B cell (primary cell): ENCODE results near the gene ASTN2. TPM values are rescaled to one million over a fixed set of nuclear protein-coding genes. Genes with fewer than 3 reads are reported as not detected.

Experiments
- ATAC-seq: fragments of 200-7000 bp; cut with Tn5 transposase; one replicate; pipeline ENCODE4 v1.10.0; 2021; ENCODE audit warnings: low read depth, mild to moderate bottlenecking, moderate number of reproducible peaks, moderate library complexity
- CTCF ChIA-PET: fragments of 350-600 bp; sonication (Branson Sonifier 250); formaldehyde crosslinking; loops from one replicate; lab custom pipeline; 2021; ENCODE audit warnings: antibody characterized with exemption, inconsistent platforms; lab: Charles Lee
- POLR2A ChIA-PET: fragments of 350-600 bp; sonication (Branson Sonifier 250); formaldehyde crosslinking; loops from one replicate; lab custom pipeline; 2021; ENCODE audit warnings: antibody characterized with exemption; lab: Charles Lee
- DNase-seq: peaks from one replicate; pipeline ENCODE4 v3.0.0; 2013
- H2AFZ ChIP-seq: 2 replicates; pipeline ENCODE4 v1.6.1; 2012; ENCODE audit warnings: mild to moderate bottlenecking, low read depth, low read length; ENCODE audit not compliant: insufficient read depth, poor library complexity, severe bottlenecking
- H3K27ac ChIP-seq, 2 donors: 1 replicate in 1 of 2; 2 replicates in 1 of 2; pipeline ENCODE4 v1.5.1; 2012 to 2013; ENCODE audit warnings: low read length in 2 of 2, mild to moderate bottlenecking in 2 of 2, moderate library complexity in 1 of 2
- H3K27me3 ChIP-seq, 4 experiments: fragments of 200-600 bp in 1 of 4; sonication (generic) in 1 of 4; replicated peaks in 1 of 4; 1 replicate in 2 of 4; 2 replicates in 2 of 4; pipeline versions ENCODE4 v1.6.1 to v1.7.0; 2013 to 2016; ENCODE audit warnings: low read length in 3 of 4, mild to moderate bottlenecking in 2 of 4, mixed read lengths in 1 of 4, moderate library complexity in 1 of 4; ENCODE audit not compliant: insufficient read depth in 4 of 4, control insufficient read depth in 3 of 4; ENCODE audit errors: control extremely low read depth in 1 of 4
- H3K36me3 ChIP-seq, 2 experiments: replicated peaks in 1 of 2; 1 replicate in 1 of 2; 2 replicates in 1 of 2; pipeline versions ENCODE4 v1.6.1 to v1.7.1; 2013; ENCODE audit warnings: low read length in 1 of 2; ENCODE audit not compliant: insufficient read depth in 2 of 2, control insufficient read depth in 1 of 2; ENCODE audit errors: control extremely low read depth in 1 of 2, extremely low read depth in 1 of 2
- H3K4me1 ChIP-seq, 2 donors: fragments of 200-600 bp in 1 of 2; sonication (generic) in 1 of 2; 1 replicate in 1 of 2; 2 replicates in 1 of 2; pipeline versions ENCODE4 v1.5.1 to v1.6.1; 2013 to 2017; ENCODE audit warnings: low read length in 2 of 2; ENCODE audit not compliant: control insufficient read depth in 2 of 2, insufficient read depth in 2 of 2
- H3K4me2 ChIP-seq: replicated peaks from 2 replicates; pipeline ENCODE3; 2012; ENCODE audit warnings: mild to moderate bottlenecking, low read depth, low read length; ENCODE audit not compliant: poor library complexity, severe bottlenecking
- H3K4me3 ChIP-seq, 5 experiments: fragments of 200-600 bp in 1 of 5; sonication (generic) in 1 of 5; 1 replicate in 3 of 5; 2 replicates in 2 of 5; pipeline versions ENCODE4 v1.5.1 to v1.7.0; 2011 to 2016; ENCODE audit warnings: low read length in 4 of 5, mild to moderate bottlenecking in 4 of 5, low read depth in 2 of 5, control low read depth in 1 of 5, moderate library complexity in 1 of 5; ENCODE audit not compliant: insufficient read depth in 1 of 5; ENCODE audit errors: control extremely low read depth in 1 of 5, extremely low read depth in 1 of 5
- H3K79me2 ChIP-seq: fragments of 200-600 bp; sonication (generic); one replicate; pipeline ENCODE4 v1.6.0; 2016; ENCODE audit warnings: low read length; ENCODE audit not compliant: control insufficient read depth, insufficient read depth
- H3K9ac ChIP-seq: fragments of 200-600 bp; sonication (generic); 2 replicates; pipeline ENCODE4 v1.6.1; 2017; ENCODE audit warnings: mild to moderate bottlenecking, low read length, moderate library complexity
- H3K9me3 ChIP-seq, 3 donors: one replicate each; pipeline versions ENCODE4 v1.6.1 to v1.7.1; 2013; ENCODE audit warnings: low read length in 2 of 3; ENCODE audit not compliant: control insufficient read depth in 2 of 3, insufficient read depth in 1 of 3; ENCODE audit errors: control extremely low read depth in 1 of 3
- H4K20me1 ChIP-seq: 2 replicates; pipeline ENCODE4 v1.6.0; 2012; ENCODE audit warnings: mild to moderate bottlenecking, low read length; ENCODE audit not compliant: insufficient read depth, control insufficient read depth, poor library complexity, severe bottlenecking
- H3K27ac Mint-ChIP-seq: one replicate; pipeline ENCODE4 v1.8.0; 2021; ENCODE audit warnings: mixed read lengths
- H3K27me3 Mint-ChIP-seq: one replicate; pipeline ENCODE4 v1.8.0; 2021; ENCODE audit warnings: mixed read lengths
- H3K4me1 Mint-ChIP-seq: one replicate; pipeline ENCODE4 v1.8.0; 2021; ENCODE audit warnings: mixed read lengths
- H3K4me3 Mint-ChIP-seq: one replicate; pipeline ENCODE4 v1.8.0; 2021; ENCODE audit warnings: mixed read lengths
- H3K9me3 Mint-ChIP-seq: one replicate; pipeline ENCODE4 v1.8.0; 2022; ENCODE audit warnings: mixed read lengths; ENCODE audit not compliant: insufficient read depth
- EZH2 ChIP-seq: IDR thresholded peaks from 2 replicates; pipeline ENCODE4 v1.6.1; 2012; ENCODE audit warnings: borderline replicate concordance, low read depth, mild to moderate bottlenecking, moderate library complexity, low read length; ENCODE audit not compliant: insufficient read depth, poor library complexity, severe bottlenecking
- WGBS: methylation state at CpG from one replicate; pipeline ENCODE4 v1.1.5; 2013; ENCODE audit warnings: missing lambda C conversion rate; ENCODE audit not compliant: insufficient coverage; 5-methylcytosine and 5-hydroxymethylcytosine counted together
- intact Hi-C: fragments of 100-400 bp; cut with micrococcal nuclease; formaldehyde crosslinking; loops from one replicate; pipeline ENCODE4 v1.10.0; 2022
- polyA plus RNA-seq: library from polyadenylated mRNA; depleted of rRNA; stranded (reverse); fragments of >200 nt; gene quantifications from 2 replicates; pipeline ENCODE4 v1.2.3, GENCODE V29; 2012
- total RNA-seq, 2 donors: library from RNA; stranded (reverse); fragments of 120-200 nt in 1 of 2; gene quantifications; 1 replicate in 1 of 2; 2 replicates in 1 of 2; pipeline versions ENCODE4 v1.2.3 to v1.2.4, GENCODE V29; 2013 to 2022
- TF ChIP-seq, protein P1 (sequence below): fragments of 200-600 bp; IDR thresholded peaks from one replicate; pipeline ENCODE4 v1.8.0; 2022; ENCODE audit warnings: antibody characterized with exemption, mild to moderate bottlenecking

ASTN2 gene
- total and polyA plus RNA-seq, 2 donors (not counting 1 experiment from before 2014, with no cell fraction given): 1.2 to 3.6 TPM

DNA sequence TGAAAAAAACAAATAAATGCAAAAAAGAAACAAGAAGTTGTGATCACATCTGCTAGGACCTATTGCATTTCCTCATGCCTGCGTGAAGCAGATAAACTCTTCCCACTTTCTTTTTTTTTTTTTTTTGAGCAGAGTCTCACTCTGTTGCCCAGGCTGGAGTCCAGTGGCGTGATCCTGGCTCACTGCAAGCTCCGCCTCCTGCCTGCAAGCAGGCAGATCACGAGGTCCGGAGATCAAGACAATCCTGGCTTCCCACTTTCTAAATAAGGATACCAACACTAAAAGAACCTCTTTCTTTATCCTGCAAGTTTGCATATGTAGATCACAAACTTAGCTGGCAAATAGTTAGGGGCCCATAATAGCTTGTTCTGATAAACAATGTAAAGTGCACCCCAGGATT, 128.6 kb downstream of the ASTN2 start:
- TF ChIP-seq, protein P1, sequence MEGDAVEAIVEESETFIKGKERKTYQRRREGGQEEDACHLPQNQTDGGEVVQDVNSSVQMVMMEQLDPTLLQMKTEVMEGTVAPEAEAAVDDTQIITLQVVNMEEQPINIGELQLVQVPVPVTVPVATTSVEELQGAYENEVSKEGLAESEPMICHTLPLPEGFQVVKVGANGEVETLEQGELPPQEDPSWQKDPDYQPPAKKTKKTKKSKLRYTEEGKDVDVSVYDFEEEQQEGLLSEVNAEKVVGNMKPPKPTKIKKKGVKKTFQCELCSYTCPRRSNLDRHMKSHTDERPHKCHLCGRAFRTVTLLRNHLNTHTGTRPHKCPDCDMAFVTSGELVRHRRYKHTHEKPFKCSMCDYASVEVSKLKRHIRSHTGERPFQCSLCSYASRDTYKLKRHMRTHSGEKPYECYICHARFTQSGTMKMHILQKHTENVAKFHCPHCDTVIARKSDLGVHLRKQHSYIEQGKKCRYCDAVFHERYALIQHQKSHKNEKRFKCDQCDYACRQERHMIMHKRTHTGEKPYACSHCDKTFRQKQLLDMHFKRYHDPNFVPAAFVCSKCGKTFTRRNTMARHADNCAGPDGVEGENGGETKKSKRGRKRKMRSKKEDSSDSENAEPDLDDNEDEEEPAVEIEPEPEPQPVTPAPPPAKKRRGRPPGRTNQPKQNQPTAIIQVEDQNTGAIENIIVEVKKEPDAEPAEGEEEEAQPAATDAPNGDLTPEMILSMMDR: no peak
- TF ChIP-seq EZH2: no peak
- H3K4me2 ChIP-seq: no peak overlapping the region
- H3K4me1 ChIP-seq: no peaks in the 10 kb centered on the region
- no peak overlapping the region for H3K27ac ChIP-seq
- ChIA-PET CTCF (no interaction called here), POLR2A (no interaction called here)
- ATAC-seq: no peak
- no peak overlapping the region for H3K9ac ChIP-seq
- H3K9me3 ChIP-seq: peaks cover 0 to 5% (median 0%) of the 10 kb centered on the region in 3 donors
- Mint-ChIP-seq H3K9me3 (no peaks in the 10 kb centered on the region), H3K4me1 (no peaks in the 10 kb centered on the region), H3K27ac (no peak overlapping the region), H3K27me3 (no peaks in the 10 kb centered on the region), H3K4me3 (no peak overlapping the region)
- no peaks in the 10 kb centered on the region for H3K79me2 ChIP-seq
- no peak overlapping the region for H2AFZ ChIP-seq
- H3K4me3 ChIP-seq: no peak overlapping the region
- H3K27me3 ChIP-seq: peaks cover 0 to under 1% (median 0%) of the 10 kb centered on the region in 4 experiments
- no peaks in the 10 kb centered on the region for H4K20me1 ChIP-seq
- H3K36me3 ChIP-seq: no peaks in the 10 kb centered on the region
- 75% methylated on average over 5 of the region's 5 CpGs for WGBS
- no peak for DNase-seq
- intact Hi-C loops: no loop called here

DNA sequence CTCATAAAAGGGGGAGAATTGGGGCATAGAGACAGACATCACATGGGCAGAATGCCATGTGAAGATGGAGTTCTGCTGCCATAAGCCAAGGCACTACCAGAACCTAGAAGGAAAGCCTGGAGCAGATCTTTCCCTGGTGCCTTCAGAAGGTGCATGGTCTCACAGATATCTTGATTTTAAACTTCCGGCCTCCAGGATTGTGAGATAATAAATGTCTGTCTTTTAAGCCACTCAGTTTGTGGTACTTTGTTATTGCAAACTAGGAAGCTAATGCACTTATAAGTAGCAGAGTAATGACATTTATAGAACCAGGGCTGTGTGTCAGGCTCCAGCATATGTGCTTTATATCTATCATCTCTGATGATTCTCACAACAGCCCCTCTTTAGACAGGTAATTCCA, 130.4 kb downstream of the ASTN2 start:
- 100% methylated on average over 1 of the region's 1 CpG for WGBS
- Mint-ChIP-seq H3K9me3 (no peaks in the 10 kb centered on the region), H3K4me3 (no peak overlapping the region), H3K4me1 (no peaks in the 10 kb centered on the region), H3K27ac (no peak overlapping the region), H3K27me3 (no peaks in the 10 kb centered on the region)
- no peak overlapping the region for H2AFZ ChIP-seq
- no peaks in the 10 kb centered on the region for H3K79me2 ChIP-seq
- POLR2A ChIA-PET: interaction anchor here (0.6 kb wide), 1 partner anchor 13 kb away, joined by 5 read pairs; no protein-coding TSS in a partner anchor
- no peaks in the 10 kb centered on the region for H3K4me1 ChIP-seq
- H3K9ac ChIP-seq: no peak overlapping the region
- no peak overlapping the region for H3K4me2 ChIP-seq
- peaks cover 0 to 3% (median 0%) of the 10 kb centered on the region in 4 experiments for H3K27me3 ChIP-seq
- no peaks in the 10 kb centered on the region for H4K20me1 ChIP-seq
- H3K27ac ChIP-seq: no peak overlapping the region
- DNase-seq: no peak
- CTCF ChIA-PET: no interaction called here
- no peak overlapping the region for H3K4me3 ChIP-seq
- TF ChIP-seq, protein P1: no peak
- no peak for TF ChIP-seq EZH2
- intact Hi-C loops: no loop called here
- no peak for ATAC-seq
- peaks cover 0 to 4% (median 0%) of the 10 kb centered on the region in 3 donors for H3K9me3 ChIP-seq
- no peaks in the 10 kb centered on the region for H3K36me3 ChIP-seq
